Occipital lobe (tissue), 1 donor: ENCODE measurements around the gene FOXJ3. TPM values are rescaled to one million over a fixed set of nuclear protein-coding genes. Genes with fewer than 3 reads are reported as not detected.

Experiments used
- total RNA-seq: library from RNA; depleted of rRNA; stranded (reverse); fragments of >200 nt; gene quantifications from one replicate; pipeline ENCODE4 v1.2.3, GENCODE V29; 2014

Gene FOXJ3
- total RNA-seq, 1 donor from 2014 or later: 107 TPM

Other genes with a start within 250 kb of the FOXJ3 start
- gene GUCA2B, start 181.8 kb downstream of the FOXJ3 start, total RNA-seq: not detected
- gene GUCA2A, start 170.5 kb downstream of the FOXJ3 start, total RNA-seq: not detected
- 22.9 TPM for gene RIMKLA, start 45.6 kb upstream of the FOXJ3 start, total RNA-seq
- not detected for gene ZMYND12, start 120.8 kb upstream of the FOXJ3 start, total RNA-seq
- 16.7 TPM for gene PPCS, start 121.3 kb upstream of the FOXJ3 start, total RNA-seq
- 15.4 TPM for gene CCDC30, start 128.1 kb upstream of the FOXJ3 start, total RNA-seq